Dedifferentiated amniotic fluid mesenchymal stem cell (primary cell): ENCODE data around the gene LSM8.
"Not testable (repeated sequence)": the region's sequence is repeated elsewhere in the genome, so short reads cannot be mapped to it uniquely, and the experiment has no call there.

ENCODE experiments used
- DNase-seq: peaks from one replicate; pipeline ENCODE4 v3.0.0-alpha.2; 2016; ENCODE audit errors: extremely low spot score

LSM8 gene

DNA sequence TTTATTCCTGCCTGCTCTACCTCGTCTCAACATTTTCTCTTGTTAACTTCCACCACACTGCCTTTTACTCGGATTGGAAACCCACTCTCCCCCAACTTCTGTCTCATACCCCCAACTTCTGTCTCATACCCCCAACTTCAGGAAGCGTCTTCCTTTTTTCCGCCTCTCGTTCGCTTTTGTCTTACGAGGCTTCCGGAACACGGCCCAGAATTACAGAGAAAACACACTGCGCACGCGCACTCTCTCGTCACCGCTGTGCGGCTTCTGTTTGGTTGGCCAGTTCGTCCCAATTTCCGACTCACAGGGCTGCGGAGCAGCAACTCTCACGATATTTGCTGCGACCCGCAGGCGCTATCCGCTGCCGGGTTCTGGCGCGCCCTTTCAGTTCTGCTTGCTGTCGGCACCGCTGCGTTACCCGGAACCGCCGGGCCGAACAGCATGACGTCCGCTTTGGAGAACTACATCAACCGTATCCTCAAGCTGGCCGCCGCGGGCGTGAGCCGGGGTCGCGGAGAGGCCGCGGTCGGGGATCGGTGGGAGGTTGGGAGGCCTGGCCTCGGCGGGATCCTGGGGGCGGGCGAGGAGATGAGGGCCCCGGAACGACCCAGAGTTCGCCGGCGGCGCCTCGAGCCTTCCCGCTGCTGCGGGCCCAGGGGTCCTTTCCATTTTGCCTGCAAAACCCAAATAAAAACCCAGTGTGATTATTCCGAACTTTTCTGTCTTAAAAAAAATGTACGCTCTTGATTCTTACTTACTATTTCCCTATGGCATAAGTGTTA lies at the start of gene LSM8:
Gene LSM8 (plus strand): TSS at position 379 of the 779 bp plus-strand sequence. CDS start 60 bp downstream, at position 439.
- peak; percentile 99 for DNase-seq

DNA sequence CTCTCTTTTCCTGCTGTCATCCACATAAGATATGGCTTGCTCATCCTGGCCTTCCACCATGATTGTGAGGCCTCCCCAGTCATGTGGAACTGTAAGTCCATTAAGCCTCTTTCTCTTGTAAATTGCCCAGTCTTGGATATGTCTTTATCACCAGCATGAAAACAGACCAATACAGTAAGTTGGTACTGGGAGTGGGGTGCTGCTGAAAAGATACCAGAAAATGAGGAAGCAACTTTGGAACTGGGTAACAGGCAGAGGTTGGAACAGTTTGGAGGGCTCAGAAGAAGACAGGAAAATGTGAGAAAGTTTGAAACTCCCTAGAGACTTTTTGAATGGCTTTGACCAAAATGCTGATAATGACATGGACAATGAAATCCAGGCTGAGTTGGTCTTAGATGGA lies 49.5 kb upstream of the LSM8 start:
- not testable (repeated sequence) for DNase-seq

DNA sequence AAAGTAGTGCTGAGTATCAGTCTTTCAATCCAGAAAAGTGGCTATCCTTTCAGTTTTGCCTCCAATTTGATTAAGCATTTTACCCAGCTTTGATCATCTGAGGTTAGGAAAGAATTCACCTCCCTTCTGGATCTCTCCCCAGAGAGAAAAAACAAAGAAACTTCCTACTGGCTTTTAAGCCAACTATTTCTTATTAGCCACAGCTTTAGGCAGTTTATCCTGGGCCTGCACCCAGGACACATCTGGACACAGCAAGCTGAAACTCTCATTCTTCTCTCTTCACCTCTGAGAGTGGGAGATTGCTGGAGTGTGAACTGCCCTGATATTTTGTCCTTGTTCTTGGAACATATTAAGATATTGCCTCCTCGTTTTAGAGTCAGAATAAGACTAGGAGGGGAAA lies 43.5 kb upstream of the LSM8 start:
- no peak for DNase-seq

DNA sequence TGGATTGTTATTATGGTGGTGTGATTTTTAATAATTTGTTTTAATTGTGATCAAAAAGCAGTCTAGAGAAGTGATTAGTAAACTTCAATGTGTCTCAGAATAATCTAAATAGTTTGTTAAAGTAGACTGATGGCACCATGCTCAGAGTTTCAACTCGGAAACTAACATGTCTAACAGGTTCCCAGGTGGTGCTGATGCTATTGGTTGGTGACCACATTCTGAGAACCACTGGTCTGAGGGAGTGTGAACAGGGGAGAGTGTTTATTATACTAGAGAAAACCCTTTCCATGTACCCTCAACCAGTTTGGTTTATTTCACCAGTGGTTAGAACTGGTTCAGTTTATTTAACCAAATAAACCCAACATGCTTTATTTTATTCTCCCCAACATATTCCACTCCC lies 42.0 kb upstream of the LSM8 start:
- no peak for DNase-seq

DNA sequence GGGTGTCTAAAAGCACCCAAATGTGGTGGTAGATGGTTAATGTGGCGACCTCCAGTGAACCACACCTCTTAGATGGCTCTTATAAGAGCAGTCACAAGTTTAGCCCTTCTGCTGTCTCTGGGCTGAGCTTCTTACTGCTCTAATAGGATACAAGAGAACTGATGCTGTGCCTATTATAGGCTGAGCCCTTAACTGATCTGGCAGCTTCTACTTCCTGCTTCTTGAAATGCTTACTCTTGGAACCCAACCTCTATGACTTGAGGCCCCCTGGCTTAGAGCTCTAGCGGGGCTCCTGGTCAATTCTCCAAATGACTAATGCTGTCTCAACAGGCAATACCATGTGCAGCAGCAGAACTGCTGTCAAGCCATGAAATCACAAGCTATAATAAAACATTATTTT lies 35.0 kb upstream of the LSM8 start:
- no peak for DNase-seq

DNA sequence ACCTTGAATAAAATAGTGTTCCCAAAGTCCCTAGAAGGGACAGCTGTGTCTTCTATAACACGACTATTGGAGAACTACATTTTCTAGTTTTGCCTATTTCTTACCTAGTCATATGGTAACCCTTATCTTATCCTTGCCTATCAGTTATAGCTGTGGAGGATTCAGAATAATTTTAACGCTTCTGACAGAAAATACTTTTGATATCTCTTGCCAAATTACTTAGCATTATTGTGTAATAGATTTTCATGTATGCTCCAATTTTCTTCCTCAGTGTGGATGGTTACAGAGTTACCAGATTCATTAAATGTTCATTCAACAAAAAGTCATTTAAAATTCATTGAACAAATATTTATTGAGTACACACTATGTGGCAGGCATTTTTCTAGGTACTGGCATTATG lies 34.6 kb upstream of the LSM8 start:
- no peak for DNase-seq

DNA sequence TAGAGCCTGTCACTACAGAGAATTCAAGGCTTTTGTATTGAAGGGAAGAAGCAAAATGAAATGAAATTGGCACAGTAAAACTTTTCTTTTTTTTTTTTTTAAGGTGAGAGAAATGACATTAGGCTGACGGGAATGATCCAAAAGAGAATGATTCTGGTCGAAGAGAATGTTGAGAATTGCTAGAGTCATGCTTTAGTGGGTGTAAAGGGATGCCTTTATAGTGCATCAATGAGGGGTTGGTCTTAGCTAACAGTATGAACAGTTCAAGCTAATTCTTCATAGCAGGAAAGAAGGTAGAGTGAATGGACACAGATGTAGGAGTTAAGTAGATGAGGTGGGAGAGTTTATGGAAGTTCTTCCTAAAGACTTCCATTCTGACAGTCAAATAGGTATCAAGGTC lies 32.3 kb upstream of the LSM8 start:
- no peak for DNase-seq

DNA sequence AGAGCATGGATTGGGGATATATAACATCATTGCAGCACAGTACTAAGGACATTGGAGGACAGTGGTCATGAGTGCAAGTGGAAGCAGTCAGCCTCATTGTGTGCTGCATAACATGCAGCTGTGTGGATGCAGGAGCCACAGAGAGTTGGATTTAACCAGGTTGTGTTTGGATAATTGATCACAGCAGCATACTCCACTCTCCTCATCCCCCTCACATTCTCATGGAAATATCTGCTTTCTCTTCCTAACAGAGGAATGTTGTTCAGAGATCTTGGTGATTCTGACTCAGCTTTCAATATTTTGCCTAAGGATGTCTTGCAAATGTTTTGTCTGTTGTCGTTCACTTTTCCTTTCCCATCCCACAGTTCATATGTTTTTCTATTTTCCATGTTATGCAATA lies 31.8 kb upstream of the LSM8 start:
- no peak for DNase-seq

DNA sequence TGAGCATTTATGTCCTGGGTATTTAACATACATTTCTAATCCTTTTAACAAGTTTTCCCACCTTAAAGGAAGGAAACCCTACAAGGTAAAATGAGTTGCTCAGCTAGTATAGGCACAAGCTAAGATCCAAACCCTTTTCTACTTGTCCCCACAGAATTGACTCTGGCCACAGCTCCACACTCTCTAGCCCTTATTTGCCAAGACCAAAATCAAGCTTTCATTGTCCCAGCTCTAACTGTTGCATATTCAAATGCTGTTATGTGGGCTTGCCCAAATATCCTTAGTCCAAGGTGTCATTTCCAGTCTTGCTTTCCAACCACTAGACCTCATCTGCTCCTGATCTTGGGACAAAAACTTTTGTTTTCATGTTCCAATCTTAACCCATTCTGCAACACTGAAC lies 31.3 kb upstream of the LSM8 start:
- DNase-seq = no peak

DNA sequence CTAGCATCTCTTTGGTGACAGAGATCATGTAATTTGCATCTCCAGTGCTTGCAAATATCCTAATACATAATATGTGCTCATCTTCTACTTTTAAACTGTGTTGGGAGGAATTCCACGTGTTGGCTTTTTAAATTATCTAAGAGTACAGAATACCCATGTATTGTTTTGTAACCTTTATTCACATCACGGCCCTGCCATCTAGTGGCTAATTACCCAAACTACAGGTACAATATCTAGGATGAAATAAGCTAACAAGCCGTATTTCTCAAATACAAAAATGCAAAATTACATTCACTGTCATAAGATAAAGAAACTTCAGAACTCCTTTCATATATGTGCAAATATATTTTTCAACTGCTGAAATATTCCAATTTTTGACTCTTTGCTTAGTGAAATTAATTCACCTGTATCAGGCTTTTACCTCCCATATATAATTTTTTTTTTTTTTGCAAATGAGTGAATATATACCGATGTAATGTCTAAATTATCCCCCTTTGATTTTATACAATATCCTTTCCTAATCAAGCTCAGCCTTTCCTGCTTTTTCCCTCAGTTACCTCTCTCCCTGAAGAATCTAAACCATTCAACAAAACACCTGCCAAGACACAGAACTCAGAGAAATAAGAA lies 30.3 kb upstream of the LSM8 start:
- DNase-seq = peak; percentile 28

DNA sequence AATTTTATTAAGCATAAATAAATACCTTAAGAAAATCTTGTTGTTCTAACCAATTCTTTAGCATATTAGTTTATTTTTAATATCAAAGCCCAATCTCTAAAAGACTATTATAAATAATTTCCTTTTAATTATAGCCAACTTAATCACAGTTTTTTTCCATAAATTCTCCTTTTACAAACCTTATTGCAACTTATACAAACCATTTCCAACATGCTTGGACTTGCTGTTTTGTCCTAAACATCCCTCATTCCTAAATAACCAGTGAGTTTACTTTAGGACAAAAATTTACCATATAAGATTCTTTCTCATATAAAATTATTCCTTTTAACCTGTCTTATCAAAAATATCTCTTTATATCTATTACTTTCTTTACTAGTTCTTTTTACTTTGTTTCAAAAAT lies 25.2 kb upstream of the LSM8 start:
- DNase-seq = no peak

DNA sequence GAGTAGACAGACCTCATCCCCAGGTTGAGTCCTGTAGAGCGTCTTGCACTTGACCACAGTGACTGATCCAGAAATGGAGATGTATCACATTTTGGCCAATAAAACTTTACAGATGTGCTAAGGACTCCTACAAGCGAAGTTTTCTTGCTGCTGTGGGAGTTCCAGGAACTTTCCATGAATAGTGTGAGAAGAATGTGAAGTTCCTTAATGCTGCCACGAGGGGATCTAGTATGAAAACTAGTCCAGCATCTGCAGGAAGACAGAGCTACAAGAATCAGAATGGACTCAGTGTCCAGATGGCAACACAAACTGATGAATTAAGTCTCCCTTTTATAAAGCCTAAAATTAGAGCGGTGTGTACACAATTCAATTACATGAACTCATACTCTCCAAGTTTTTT lies 14.8 kb upstream of the LSM8 start:
- DNase-seq = no peak

DNA sequence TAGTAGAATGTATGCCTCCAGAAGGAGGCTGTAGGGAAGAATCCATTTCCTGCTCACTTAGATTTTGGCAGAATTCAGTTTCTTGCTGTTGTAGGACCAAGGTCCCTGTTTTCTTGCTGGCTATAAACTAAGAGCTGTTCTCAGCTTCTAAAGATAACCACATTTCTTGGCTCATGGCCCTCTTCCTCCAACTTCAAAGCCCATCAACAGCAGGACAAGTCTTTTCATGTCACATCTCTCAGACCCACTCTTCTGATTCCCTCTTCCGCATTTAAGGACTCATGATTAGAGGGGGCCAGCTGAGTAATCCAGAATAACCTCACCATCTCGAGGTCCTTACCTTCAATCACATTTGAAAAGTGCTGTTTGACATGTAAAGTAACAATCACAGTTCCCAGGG lies 8.2 kb upstream of the LSM8 start:
- DNase-seq = no peak

DNA sequence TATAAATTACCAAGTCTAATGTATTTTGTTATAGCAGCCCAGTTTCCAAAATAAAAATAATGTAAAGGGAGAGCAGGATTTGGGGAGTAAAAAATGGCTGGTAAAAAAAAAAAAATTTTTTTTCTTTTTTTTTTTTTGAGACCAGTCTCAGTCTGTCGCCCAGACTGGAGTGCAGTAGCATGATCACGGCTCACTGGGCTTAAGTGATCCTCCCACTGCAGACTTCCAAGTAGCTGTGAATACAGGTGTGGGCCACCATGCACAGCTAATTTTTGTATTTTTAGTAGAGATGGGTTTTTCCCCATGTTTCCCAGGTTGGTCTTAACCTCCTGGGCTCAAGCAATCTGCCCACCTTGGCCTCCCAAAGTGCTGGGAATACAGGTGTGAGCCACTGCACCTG lies 4.8 kb upstream of the LSM8 start:
- DNase-seq = no peak

DNA sequence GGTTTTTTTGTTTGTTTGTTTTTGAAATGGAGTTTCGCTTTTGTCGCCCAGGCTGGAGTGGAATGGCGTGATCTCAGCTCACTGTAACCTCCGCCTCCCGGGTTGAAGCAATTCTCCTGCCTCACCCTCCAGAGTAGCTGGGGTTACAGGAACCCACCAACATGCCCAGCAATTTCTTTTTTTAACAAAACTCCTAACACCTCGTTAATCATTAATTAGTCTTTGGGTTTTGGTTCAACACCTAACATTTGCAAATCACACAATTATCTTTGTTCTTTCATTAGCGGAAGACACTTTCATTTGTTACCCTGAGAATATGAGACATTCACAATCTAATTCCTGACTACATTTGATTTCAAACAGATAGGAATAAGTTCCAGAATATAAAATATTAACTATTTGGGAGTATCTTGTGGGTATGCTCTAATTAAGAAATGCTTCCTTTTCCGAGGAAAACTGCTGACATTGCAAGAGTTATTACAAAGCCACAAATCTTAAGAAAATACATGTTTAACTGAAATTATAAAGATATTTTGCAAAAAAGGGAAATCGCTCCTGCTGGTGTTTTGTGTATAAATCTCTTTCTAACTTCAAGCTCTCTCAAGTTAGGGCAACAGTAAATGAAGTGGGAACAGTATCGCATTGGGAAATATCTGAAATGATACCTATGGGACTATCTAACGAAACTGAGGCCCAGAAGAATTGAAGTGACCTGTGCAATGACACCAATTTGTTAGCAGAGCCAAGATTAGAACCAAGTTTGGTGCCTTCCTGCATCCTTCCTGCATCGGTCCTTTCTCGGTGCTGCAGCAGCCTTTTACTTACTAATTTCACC lies 1.2 kb upstream of the LSM8 start:
- DNase-seq = no peak

DNA sequence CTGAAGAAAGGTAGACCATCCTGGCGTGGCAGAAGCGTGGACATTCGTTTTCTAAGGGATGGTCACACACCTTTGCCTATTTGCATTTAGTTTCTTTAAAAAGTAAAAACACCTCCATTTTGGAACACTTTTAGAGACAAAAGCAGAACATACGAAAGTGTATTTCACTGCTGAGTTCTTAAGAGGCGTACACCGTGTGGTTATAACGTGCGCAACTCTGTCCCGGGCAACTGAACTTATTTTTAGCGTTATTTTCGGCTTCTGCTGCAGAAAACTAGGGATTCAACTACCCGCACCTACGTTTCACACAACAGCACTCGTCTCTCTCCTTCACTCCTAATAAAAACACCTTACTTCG lies 557 bp upstream of the LSM8 start:
- DNase-seq = no peak

DNA sequence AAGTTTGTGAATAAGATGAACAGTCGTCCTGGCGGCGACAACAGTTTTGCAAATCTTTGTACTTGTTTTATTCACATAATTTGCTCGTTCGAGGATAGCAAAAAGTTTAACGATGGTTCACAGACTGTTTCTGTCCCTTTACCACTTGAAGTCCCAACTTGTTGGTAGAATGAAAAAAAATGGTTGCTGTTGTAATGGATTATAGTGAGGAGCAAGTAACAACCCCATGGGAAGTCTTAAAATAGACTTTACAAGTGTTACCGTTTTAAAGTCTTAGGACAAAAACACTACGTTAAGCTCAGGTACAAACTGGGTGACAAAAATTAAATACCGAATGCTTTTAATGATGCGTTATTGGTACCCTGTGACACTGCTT lies 589 bp downstream of the LSM8 start:
- no peak for DNase-seq

DNA sequence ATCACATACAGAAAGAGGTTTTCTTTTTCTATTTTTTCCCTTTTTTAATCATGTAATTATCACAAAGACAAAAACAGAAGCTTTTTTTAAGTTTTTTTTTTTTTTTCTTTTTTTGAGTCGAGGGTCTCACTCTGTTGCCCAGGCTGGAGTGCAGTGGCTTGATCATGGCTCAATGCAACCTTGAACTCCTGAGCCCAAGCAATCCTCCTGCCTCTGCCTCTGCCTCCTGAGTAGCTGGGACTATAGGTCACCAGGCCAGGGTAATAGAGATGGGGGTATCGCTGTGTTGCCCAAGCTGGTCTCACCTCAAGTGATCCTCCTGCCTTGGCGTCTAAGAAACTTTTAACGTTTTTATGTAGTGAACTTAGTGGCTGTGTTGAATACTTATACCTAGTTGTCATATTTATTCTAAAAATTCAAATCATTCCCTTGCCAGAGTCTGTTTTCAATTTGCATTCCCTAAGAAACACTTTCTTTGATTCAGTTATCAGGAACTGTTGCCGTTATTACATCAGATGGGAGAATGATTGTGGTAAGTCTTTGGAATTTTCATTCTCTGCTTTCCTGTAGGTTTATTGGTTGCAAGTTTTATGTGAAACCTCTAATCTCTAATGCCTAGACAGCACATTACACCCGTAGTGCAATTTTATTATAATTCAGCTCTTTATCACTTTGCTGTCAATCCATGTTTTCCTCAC lies 1.3 kb downstream of the LSM8 start:
- DNase-seq = peak; percentile 56

DNA sequence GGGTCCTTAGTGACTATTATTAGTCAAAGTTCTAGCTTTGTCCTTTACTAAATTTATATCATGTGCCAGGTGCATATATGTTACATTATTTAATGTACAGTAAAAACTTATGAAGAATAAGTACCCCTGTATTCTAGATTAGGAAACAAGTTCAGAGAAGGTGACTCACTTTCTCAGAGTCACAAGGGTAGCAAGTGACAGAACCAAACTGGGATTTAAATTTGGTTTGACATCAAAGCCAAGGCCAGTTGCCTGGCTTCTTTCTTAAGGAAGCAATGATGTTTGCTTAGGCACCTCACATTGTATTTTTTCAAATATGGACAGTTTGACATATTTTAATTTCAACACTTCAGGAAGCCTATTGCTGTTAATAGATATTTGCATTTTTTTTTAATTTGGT lies 2.5 kb downstream of the LSM8 start:
- DNase-seq = no peak

DNA sequence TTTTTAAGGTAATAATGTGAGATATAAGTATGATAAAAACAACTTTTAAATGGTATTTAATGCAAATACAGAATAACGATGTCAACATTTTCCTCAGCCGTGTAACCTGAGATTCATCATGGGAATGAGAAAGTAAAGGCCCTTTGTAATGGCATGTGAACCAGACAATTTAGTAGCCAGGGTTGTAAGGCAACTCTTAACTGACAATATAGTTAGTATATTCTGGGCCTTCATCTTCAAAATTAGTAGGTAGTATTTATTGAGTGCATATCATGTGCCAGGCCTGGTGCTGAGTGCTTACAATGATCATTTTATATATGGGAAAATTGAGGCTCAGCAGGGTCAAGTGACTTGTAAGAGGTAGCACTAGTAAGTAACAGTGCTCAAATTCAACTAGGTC lies 10.6 kb downstream of the LSM8 start:
- no peak for DNase-seq

DNA sequence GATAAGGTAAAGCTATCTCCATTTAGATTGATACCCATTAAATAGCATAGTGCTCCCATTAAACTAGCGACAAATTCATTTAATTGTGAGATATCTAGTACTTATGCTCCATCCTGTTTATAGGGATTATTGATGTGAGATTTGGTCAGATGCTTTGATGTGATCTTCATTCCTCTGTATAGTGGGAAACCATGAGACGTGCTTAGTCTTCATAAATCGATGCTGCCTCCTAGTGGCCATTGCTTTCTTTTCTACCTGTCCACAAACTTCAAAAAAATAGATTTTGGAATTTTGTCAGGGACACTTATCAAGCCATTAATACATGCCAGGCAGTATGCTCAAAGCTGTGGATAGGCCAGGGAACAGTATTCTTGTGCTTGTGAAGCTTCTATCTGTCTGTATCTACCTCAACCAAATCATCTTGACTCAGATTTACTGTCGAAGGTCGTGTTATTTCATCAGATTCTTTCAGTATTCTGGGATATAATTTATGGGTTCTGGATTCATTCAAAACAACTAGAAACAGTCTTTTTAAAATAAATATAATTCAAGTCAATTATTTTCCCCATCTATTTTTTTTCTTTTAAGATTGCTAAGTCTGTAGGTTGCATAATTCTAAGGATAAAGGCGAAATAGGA lies 12.0 kb downstream of the LSM8 start:
- DNase-seq = peak; percentile 50

DNA sequence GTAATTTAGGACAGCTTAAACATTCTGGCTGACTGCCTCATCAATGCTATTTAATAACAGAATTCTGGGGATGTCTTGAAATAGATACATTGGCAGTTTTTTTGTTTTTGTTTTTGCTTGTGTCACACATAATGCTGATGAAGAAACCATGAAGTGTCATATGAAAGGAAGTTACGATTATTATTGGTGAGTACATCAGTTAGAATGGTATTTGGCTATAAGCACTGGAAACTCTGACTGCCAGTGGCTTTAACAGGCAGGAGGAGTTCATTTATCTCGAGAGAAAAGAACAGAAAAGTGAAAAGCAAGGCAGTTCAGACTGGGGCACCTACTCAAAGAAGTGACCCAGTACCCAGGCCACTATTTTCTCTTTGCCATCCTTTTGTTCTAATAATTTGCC lies 18.1 kb downstream of the LSM8 start:
- DNase-seq = no peak
